Activated CD4-positive, alpha-beta T cell treated with anti-CD3 and anti-CD28 coated beads for 36 hours (primary cell): ENCODE measurements around the gene CHST5. TPM values are rescaled to one million over a fixed set of nuclear protein-coding genes. Genes with fewer than 3 reads are reported as not detected.
A peak's percentile ranks its signal among the peaks of the same experiment; 100 is the strongest.

Experiments
- ATAC-seq: fragments of 200-7000 bp; cut with Tn5 transposase; one replicate; pipeline ENCODE4 v1.10.0; 2021; ENCODE audit warnings: mild to moderate bottlenecking, moderate library complexity
- CTCF ChIA-PET: fragments of 350-600 bp; sonication (Branson Sonifier 250); formaldehyde crosslinking; loops from one replicate; lab custom pipeline; 2021; ENCODE audit warnings: antibody characterized with exemption; lab: Charles Lee
- POLR2A ChIA-PET: fragments of 350-600 bp; sonication (Branson Sonifier 250); formaldehyde crosslinking; loops from one replicate; lab custom pipeline; 2021; ENCODE audit warnings: antibody characterized with exemption, inconsistent platforms; lab: Charles Lee
- DNase-seq: peaks from one replicate; pipeline ENCODE4 v3.0.0-alpha.2; 2020
- H3K27ac Mint-ChIP-seq: one replicate; pipeline ENCODE4 v1.8.0; 2021; ENCODE audit warnings: mixed read lengths
- H3K27me3 Mint-ChIP-seq: one replicate; pipeline ENCODE4 v1.8.0; 2021; ENCODE audit warnings: mixed read lengths
- H3K36me3 Mint-ChIP-seq: one replicate; pipeline ENCODE4 v1.8.0; 2021; ENCODE audit warnings: low read depth, mixed read lengths
- H3K4me1 Mint-ChIP-seq: one replicate; pipeline ENCODE4 v1.8.0; 2021; ENCODE audit warnings: mixed read lengths
- H3K4me3 Mint-ChIP-seq: one replicate; pipeline ENCODE4 v1.8.0; 2021; ENCODE audit warnings: mild to moderate bottlenecking, moderate library complexity, mixed read lengths
- H3K9me3 Mint-ChIP-seq: one replicate; pipeline ENCODE4 v1.8.0; 2021; ENCODE audit warnings: low read depth, mixed read lengths
- intact Hi-C, 2 experiments: fragments of 100-400 bp; cut with DNase I in 1 of 2; cut with micrococcal nuclease in 1 of 2; formaldehyde crosslinking; loops; one replicate each; pipeline versions ENCODE4 v1.14.2 to v1.15.1; 2022 to 2024; cut with DNase I, micrococcal nuclease
- total RNA-seq, 2 experiments: library from RNA; stranded (reverse); gene quantifications; one replicate each; pipeline ENCODE4 v1.2.3, GENCODE V29; 2021

The CHST5 gene
- total RNA-seq, 2 experiments from 2014 or later = 0.40 to 0.41 TPM

DNA sequence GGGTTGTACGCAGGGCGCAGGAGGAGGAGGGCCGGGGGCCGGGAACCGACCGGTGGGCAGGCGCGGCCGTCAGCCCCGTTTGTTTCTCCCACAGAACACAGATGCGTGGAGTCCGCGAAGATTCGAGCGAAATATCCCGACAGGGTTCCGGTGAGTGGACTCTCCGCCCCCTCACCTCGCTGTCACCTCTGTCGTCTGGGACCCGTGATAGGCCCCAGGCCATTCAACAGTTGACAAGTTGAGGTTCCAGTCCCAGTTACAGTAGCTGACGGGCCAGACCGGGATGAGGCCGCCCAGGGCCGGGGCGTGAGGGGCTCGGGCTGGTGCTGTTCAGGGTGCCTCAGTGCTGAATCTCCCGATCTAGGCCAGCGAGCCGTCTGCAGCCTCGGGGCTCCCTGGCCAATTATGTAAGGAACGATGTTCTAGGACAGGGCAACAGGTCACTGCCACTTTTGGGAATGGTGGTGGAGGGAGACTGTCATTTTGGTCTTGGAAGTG lies 30.9 kb upstream of the CHST5 start:
- DNase-seq (peak; percentile 50), ATAC-seq (peak; percentile 6)
- ChIA-PET POLR2A (interaction anchor here (0.8 kb wide), 1 partner anchor 81 kb away, joined by 3 read pairs; the partner anchor contains the start of genes KARS1 and TERF2IP), CTCF (interaction anchor here (0.7 to 1.6 kb wide), 5 partner anchors 9 to 458 kb away, joined by 3 to 5 read pairs (median 3); partner anchors contain the start of gene ADAT1)
- Mint-ChIP-seq H3K27me3 (peaks cover 10% of the 10 kb centered on the region), H3K36me3 (peaks cover 15% of the 10 kb centered on the region), H3K4me3 (peak overlapping the region; percentile 82), H3K27ac (peak overlapping the region; percentile 40), H3K4me1 (peaks cover 45% of the 10 kb centered on the region), H3K9me3 (no peaks in the 10 kb centered on the region)
- intact Hi-C loops = loop anchor here (1.0 to 5.0 kb wide), 13 partner anchors 11 to 1623 kb away; partner anchors contain the start of genes ADAT1 (in 2 of the 2), TMEM231 (in 2 of the 2), CFDP1 (in 1 of the 2) and KARS1 (in 1 of the 2)

- Mint-ChIP-seq H3K27ac (peak within 1 kb of the TSS; percentile 86), H3K27me3 (peaks cover 10% of the 10 kb centered on the region), H3K9me3 (no peaks in the 10 kb centered on the region), H3K36me3 (peaks cover 12% of the 10 kb centered on the region), H3K4me3 (peak within 1 kb of the TSS; percentile 82), H3K4me1 (peaks cover 44% of the 10 kb centered on the region)
- CTCF ChIA-PET = interaction anchor here (0.6 to 2.2 kb wide), 9 partner anchors 10 to 457 kb away, joined by 3 to 16 read pairs (median 5); partner anchors contain the start of genes ADAT1 and TMEM231
- POLR2A ChIA-PET = interaction anchor here (0.8 to 1.7 kb wide), 4 partner anchors 10 to 82 kb away, joined by 3 to 10 read pairs (median 8); partner anchors contain the start of genes KARS1, TERF2IP and TMEM231
- peak; percentile 94 for DNase-seq
- peak; percentile 72 for ATAC-seq
- intact Hi-C loops = loop anchor here (1.0 to 5.0 kb wide), 13 partner anchors 10 to 1624 kb away; partner anchors contain the start of genes ADAT1 (in 2 of the 2), TMEM231 (in 2 of the 2), CFDP1 (in 1 of the 2) and KARS1 (in 1 of the 2)
These were observed 30.3 kb upstream of the CHST5 start, which contains the start of gene GABARAPL2 for GRCh38 chr16:75566040-75566757. GABARAPL2 (plus strand) TSS chr16:75566379; CDS start chr16:75566487, 108 bp downstream.

DNA sequence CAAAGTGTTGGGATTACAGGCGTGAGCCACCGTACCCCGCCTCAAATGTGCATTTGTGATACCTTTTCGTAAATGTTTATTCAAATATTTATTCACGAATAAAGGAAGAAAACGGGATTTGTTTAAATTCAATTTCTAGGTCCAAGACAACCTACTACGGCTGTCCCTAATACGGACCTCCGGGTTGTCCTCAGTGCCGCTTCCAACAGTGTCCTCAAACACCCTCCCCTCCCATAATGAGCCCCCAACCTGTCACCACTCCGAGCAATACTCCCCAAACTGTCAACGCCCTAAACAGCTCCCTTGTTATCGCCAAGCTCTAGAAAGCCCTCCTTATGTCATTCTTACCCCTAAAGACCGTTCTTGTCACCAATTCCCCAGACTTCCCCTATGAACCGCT lies 29.7 kb upstream of the CHST5 start:
- peaks cover 10% of the 10 kb centered on the region for H3K27me3 Mint-ChIP-seq
- peak overlapping the region; percentile 82 for H3K4me3 Mint-ChIP-seq
- no peak for ATAC-seq
- ChIA-PET POLR2A (interaction anchor here (0.9 to 1.7 kb wide), 6 partner anchors 10 to 82 kb away, joined by 3 to 10 read pairs (median 5); partner anchors contain the start of genes ADAT1, KARS1, TERF2IP and TMEM231), CTCF (interaction anchor here (0.6 to 2.2 kb wide), 9 partner anchors 9 to 456 kb away, joined by 3 to 16 read pairs (median 5); partner anchors contain the start of genes ADAT1, CFDP1 and TMEM231)
- peaks cover 44% of the 10 kb centered on the region for H3K4me1 Mint-ChIP-seq
- peaks cover 11% of the 10 kb centered on the region for H3K36me3 Mint-ChIP-seq
- no peaks in the 10 kb centered on the region for H3K9me3 Mint-ChIP-seq
- intact Hi-C loops = loop anchor here (1.0 to 5.0 kb wide), 14 partner anchors 9 to 1625 kb away; partner anchors contain the start of genes ADAT1 (in 2 of the 2), KARS1 (in 2 of the 2), TERF2IP (in 2 of the 2) and TMEM170A (in 2 of the 2)
- H3K27ac Mint-ChIP-seq = peak overlapping the region; percentile 86
- no peak for DNase-seq

DNA sequence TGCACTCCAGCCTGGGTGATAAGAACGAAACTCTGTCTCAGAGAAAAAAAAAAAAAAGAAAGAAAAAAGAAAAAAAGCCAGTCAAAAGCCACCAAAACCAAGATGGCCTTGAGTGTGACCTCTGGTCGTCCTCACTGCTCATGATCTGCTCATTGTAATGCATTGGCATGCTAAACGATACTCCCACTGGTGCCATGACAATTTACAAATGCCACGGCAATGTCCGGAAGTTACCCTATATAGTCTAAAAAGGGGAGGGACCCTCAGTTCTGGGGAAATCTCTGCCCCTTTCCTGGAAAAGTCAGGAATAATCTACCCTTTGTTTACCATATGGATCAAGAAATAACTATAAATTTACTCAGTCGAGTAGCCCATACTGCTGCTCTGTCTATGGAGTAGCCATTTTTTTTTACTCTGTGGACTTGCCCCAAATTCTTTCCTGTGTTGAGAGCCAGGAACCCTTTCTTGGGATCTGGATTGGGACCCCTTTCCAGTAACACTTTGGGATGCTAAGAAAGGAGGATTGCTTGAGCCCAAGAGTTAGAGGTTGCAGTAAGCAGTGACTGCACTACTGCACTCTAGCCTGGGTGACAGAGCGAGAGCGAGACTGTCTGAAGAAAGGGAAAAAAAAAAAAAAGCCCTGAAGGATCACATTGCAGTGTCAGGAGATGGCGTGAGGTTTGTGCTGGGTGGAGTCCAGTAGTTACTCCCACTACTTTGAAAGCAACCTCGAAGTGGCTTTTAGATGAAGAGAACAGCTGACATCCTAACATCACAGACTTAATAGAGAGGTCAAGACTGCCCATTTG lies 23.9 kb upstream of the CHST5 start:
- DNase-seq = no peak
- intact Hi-C loops = no loop called here
- ChIA-PET POLR2A (no interaction called here), CTCF (interaction anchor here (0.5 kb wide), 1 partner anchor 14 kb away, joined by 3 read pairs; no protein-coding TSS in a partner anchor)
- ATAC-seq = no peak
- no peaks in the 10 kb centered on the region for H3K9me3 Mint-ChIP-seq
- no peak overlapping the region for H3K4me3 Mint-ChIP-seq
- H3K4me1 Mint-ChIP-seq = peaks cover 10% of the 10 kb centered on the region
- peaks cover 10% of the 10 kb centered on the region for H3K27me3 Mint-ChIP-seq
- no peaks in the 10 kb centered on the region for H3K36me3 Mint-ChIP-seq
- no peak overlapping the region for H3K27ac Mint-ChIP-seq

GRCh38 chr16:75558846-75559401 lies 23.0 kb upstream of the CHST5 start:
- no peaks in the 10 kb centered on the region for H3K9me3 Mint-ChIP-seq
- intact Hi-C loops = no loop called here
- H3K4me1 Mint-ChIP-seq = peaks cover 9% of the 10 kb centered on the region
- no peak overlapping the region for H3K4me3 Mint-ChIP-seq
- H3K27ac Mint-ChIP-seq = no peak overlapping the region
- H3K27me3 Mint-ChIP-seq = peaks cover 9% of the 10 kb centered on the region
- no peaks in the 10 kb centered on the region for H3K36me3 Mint-ChIP-seq
- ChIA-PET POLR2A (interaction anchor here (0.5 kb wide), 1 partner anchor 179 kb away, joined by 6 read pairs; no protein-coding TSS in a partner anchor), CTCF (no interaction called here)
- ATAC-seq = no peak
- DNase-seq = no peak

- H3K36me3 Mint-ChIP-seq = peaks cover 1% of the 10 kb centered on the region
- no peaks in the 10 kb centered on the region for H3K9me3 Mint-ChIP-seq
- peaks cover 9% of the 10 kb centered on the region for H3K4me1 Mint-ChIP-seq
- CTCF ChIA-PET = interaction anchor here (0.7 to 1.7 kb wide), 8 partner anchors 9 to 91 kb away, joined by 3 to 16 read pairs (median 4); partner anchors contain the start of genes GABARAPL2, KARS1 and TERF2IP
- peak overlapping the region; percentile 71 for H3K27ac Mint-ChIP-seq
- ATAC-seq (no peak), DNase-seq (no peak)
- peaks cover 3% of the 10 kb centered on the region for H3K27me3 Mint-ChIP-seq
- H3K4me3 Mint-ChIP-seq = peak overlapping the region; percentile 79
- intact Hi-C loops = loop anchor here (1.0 to 2.0 kb wide), 9 partner anchors 10 to 1634 kb away; partner anchors contain the start of genes ADAT1 (in 2 of the 2), GABARAPL2 (in 2 of the 2), TMEM170A (in 2 of the 2) and CFDP1 (in 1 of the 2)
- POLR2A ChIA-PET = interaction anchor here (0.8 to 1.2 kb wide), 6 partner anchors 9 to 122 kb away, joined by 3 to 10 read pairs (median 3); partner anchors contain the start of genes KARS1 and TERF2IP
These were observed 20.6 kb upstream of the CHST5 start for GRCh38 chr16:75556431-75556950.

- Mint-ChIP-seq H3K27ac (peak within 1 kb of the TSS; percentile 71), H3K9me3 (no peaks in the 10 kb centered on the region), H3K36me3 (peaks cover 1% of the 10 kb centered on the region), H3K4me3 (peak within 1 kb of the TSS; percentile 79), H3K4me1 (peaks cover 7% of the 10 kb centered on the region), H3K27me3 (peaks cover 3% of the 10 kb centered on the region)
- ChIA-PET POLR2A (interaction anchor here (0.8 to 1.2 kb wide), 6 partner anchors 9 to 122 kb away, joined by 3 to 10 read pairs (median 3); partner anchors contain the start of genes KARS1 and TERF2IP), CTCF (interaction anchor here (0.6 to 1.7 kb wide), 10 partner anchors 9 to 122 kb away, joined by 3 to 16 read pairs (median 4); partner anchors contain the start of genes GABARAPL2, KARS1 and TERF2IP)
- DNase-seq (peak; percentile 99), ATAC-seq (peak; percentile 98)
- intact Hi-C loops = loop anchor here (1.0 to 2.0 kb wide), 9 partner anchors 10 to 1635 kb away; partner anchors contain the start of genes ADAT1 (in 2 of the 2), GABARAPL2 (in 2 of the 2), TMEM170A (in 2 of the 2) and CFDP1 (in 1 of the 2)
These were observed 20.0 kb upstream of the CHST5 start, which contains the start of gene TMEM231 for GRCh38 chr16:75555707-75556430. TMEM231 (minus strand) TSS chr16:75556252; CDS start chr16:75556209, 43 bp downstream.

DNA sequence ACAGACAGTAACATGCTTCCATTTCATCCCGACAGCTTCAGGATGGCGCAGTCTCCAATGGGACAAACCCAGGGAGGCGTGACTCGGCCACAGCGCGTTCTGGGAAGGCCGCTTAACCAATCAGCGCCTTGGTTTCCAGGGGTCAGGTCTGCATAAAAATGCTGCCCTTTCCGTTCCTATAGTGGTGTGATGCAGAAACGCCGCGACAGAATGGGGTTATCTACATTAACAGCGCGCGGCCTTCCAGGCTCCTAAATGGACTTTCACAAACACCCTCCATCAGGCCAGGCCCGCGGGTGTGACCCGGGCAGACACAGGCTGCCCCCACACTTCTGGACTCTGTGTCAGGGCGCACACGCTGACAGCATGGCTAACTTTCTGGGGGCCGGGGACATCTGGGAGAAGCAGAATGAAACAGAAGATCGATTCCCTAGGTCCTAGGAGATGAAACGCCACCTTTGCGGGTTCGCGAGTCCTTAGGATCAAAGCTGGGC lies 19.4 kb upstream of the CHST5 start:
- Mint-ChIP-seq H3K4me1 (peaks cover 7% of the 10 kb centered on the region), H3K27me3 (peaks cover 3% of the 10 kb centered on the region), H3K36me3 (peaks cover 1% of the 10 kb centered on the region), H3K27ac (peak overlapping the region; percentile 63), H3K4me3 (peak overlapping the region; percentile 79), H3K9me3 (no peaks in the 10 kb centered on the region)
- ATAC-seq (no peak), DNase-seq (peak; percentile 42)
- intact Hi-C loops = no loop called here
- POLR2A ChIA-PET = interaction anchor here (1.0 to 1.2 kb wide), 4 partner anchors 10 to 92 kb away, joined by 3 to 10 read pairs (median 4); partner anchors contain the start of genes KARS1 and TERF2IP
- CTCF ChIA-PET = interaction anchor here (0.6 to 1.7 kb wide), 5 partner anchors 10 to 121 kb away, joined by 3 to 16 read pairs (median 4); partner anchors contain the start of gene GABARAPL2

GRCh38 chr16:75552951-75553350 lies 17.0 kb upstream of the CHST5 start:
- no peak for DNase-seq
- ChIA-PET POLR2A (no interaction called here), CTCF (interaction anchor here (0.6 to 2.2 kb wide), 4 partner anchors 13 to 686 kb away, joined by 3 to 9 read pairs (median 3); partner anchors contain the start of gene GABARAPL2)
- Mint-ChIP-seq H3K4me1 (peaks cover 11% of the 10 kb centered on the region), H3K36me3 (peaks cover 1% of the 10 kb centered on the region), H3K4me3 (no peak overlapping the region), H3K27me3 (peaks cover 3% of the 10 kb centered on the region), H3K9me3 (no peaks in the 10 kb centered on the region), H3K27ac (no peak overlapping the region)
- intact Hi-C loops = no loop called here
- ATAC-seq = no peak
